Activated naive CD4-positive, alpha-beta T cell treated with anti-CD3 and anti-CD28 coated beads for 36 hours (primary cell): ENCODE measurements around the gene B3GALT5. TPM values are rescaled to one million over a fixed set of nuclear protein-coding genes. Genes with fewer than 3 reads are reported as not detected.

Experiments
- CTCF ChIA-PET: fragments of 350-600 bp; sonication (Branson Sonifier 250); formaldehyde crosslinking; loops from one replicate; lab custom pipeline; 2021; ENCODE audit warnings: antibody characterized with exemption; lab: Charles Lee
- DNase-seq: peaks from one replicate; pipeline ENCODE4 v3.0.0-alpha.2; 2020
- H3K27ac Mint-ChIP-seq: one replicate; pipeline ENCODE4 v1.8.0; 2021; ENCODE audit warnings: mild to moderate bottlenecking, mixed read lengths
- H3K27me3 Mint-ChIP-seq: one replicate; pipeline ENCODE4 v1.8.0; 2021; ENCODE audit warnings: low read depth, mixed read lengths
- H3K36me3 Mint-ChIP-seq: one replicate; pipeline ENCODE4 v1.8.0; 2021; ENCODE audit warnings: low read depth, mixed read lengths
- H3K4me1 Mint-ChIP-seq: one replicate; pipeline ENCODE4 v1.8.0; 2021; ENCODE audit warnings: low read depth, mixed read lengths
- H3K4me3 Mint-ChIP-seq: one replicate; pipeline ENCODE4 v1.8.0; 2021; ENCODE audit warnings: mild to moderate bottlenecking, moderate library complexity, mixed read lengths
- H3K9me3 Mint-ChIP-seq: one replicate; pipeline ENCODE4 v1.8.0; 2021; ENCODE audit warnings: mixed read lengths
- intact Hi-C: fragments of 100-400 bp; cut with micrococcal nuclease; formaldehyde crosslinking; loops from one replicate; pipeline ENCODE4 v1.15.1; 2023
- total RNA-seq, 2 experiments: library from RNA; stranded (reverse); gene quantifications; one replicate each; pipeline ENCODE4 v1.2.3, GENCODE V29; 2021

Gene B3GALT5
- total RNA-seq, 2 experiments from 2014 or later, result not detected

DNA sequence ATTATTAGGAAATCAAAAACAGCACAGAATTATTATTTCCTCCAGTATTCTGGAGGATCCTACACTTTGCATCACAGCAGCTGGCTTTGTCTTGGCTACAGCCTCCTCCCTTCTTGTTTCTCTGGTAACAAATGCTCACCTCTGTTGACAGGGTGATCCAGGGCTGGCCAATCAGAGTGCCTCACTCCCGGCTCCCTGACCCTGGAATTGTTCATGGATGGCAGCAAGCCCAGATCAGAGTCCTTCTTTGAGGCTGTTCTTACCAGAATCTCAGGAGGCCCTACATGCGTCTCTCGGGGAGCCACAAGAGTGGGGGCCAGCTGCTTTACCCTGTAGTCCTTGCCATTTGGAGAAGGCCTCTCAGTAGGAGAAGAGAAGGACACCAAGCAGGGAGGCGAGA lies 83.9 kb downstream of the B3GALT5 start:
- Mint-ChIP-seq H3K9me3 (no peaks in the 10 kb centered on the region), H3K36me3 (no peaks in the 10 kb centered on the region), H3K4me1 (no peaks in the 10 kb centered on the region), H3K27me3 (peaks cover 2% of the 10 kb centered on the region), H3K27ac (no peak overlapping the region), H3K4me3 (no peak overlapping the region)
- CTCF ChIA-PET, result interaction anchor here (0.6 kb wide), 1 partner anchor 209 kb away, joined by 3 read pairs; no protein-coding TSS in a partner anchor
- DNase-seq, result no peak
- intact Hi-C loops, result no loop called here

DNA sequence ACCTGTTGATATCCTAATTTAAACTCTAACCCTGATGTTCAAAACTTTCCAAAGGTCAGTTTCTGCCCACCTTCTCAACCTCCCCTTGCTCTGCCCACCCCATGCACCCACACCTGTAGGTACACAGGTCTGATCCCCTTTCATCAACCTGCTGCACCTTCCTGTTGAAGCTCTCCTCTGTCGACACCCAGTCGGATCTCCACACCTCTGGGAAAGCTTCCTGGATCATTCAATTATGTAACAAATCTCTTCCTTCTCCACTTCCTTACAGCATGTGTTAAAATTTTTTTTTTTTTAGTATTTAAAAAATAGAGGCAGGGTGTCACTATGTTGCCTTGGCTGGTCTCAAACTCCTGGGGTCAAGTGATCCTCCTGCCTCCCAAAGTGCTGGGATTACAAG lies 87.6 kb downstream of the B3GALT5 start:
- Mint-ChIP-seq H3K9me3 (peaks cover 4% of the 10 kb centered on the region), H3K4me3 (no peak overlapping the region), H3K27ac (no peak overlapping the region), H3K27me3 (peaks cover 7% of the 10 kb centered on the region), H3K36me3 (no peaks in the 10 kb centered on the region), H3K4me1 (no peaks in the 10 kb centered on the region)
- CTCF ChIA-PET, result interaction anchor here (0.6 kb wide), 1 partner anchor 19 kb away, joined by 3 read pairs; no protein-coding TSS in a partner anchor
- DNase-seq, result no peak
- intact Hi-C loops, result no loop called here

DNA sequence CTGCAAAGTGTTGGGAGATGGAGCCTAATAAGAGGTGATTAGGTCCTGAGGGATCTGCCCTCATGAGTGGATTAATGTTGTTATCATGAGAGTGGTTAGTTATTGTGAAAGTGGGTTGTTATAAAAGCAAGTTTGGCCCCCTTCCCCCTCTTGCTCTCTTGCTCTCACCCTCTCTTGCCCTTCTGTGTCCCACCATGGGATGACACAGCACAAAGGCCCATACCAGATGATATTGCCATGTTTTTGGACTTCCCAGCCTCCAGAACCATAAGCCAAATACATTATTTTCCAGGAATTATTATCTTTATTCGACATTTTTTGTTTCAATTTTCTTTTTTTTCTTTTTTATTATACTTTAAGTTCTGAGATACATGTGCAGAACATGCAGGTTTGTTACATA lies 90.8 kb downstream of the B3GALT5 start:
- no peaks in the 10 kb centered on the region for H3K4me1 Mint-ChIP-seq
- peaks cover 4% of the 10 kb centered on the region for H3K9me3 Mint-ChIP-seq
- H3K4me3 Mint-ChIP-seq, result no peak overlapping the region
- intact Hi-C loops, result no loop called here
- no peaks in the 10 kb centered on the region for H3K36me3 Mint-ChIP-seq
- H3K27ac Mint-ChIP-seq, result no peak overlapping the region
- CTCF ChIA-PET, result no interaction called here
- DNase-seq, result no peak
- peaks cover 7% of the 10 kb centered on the region for H3K27me3 Mint-ChIP-seq

DNA sequence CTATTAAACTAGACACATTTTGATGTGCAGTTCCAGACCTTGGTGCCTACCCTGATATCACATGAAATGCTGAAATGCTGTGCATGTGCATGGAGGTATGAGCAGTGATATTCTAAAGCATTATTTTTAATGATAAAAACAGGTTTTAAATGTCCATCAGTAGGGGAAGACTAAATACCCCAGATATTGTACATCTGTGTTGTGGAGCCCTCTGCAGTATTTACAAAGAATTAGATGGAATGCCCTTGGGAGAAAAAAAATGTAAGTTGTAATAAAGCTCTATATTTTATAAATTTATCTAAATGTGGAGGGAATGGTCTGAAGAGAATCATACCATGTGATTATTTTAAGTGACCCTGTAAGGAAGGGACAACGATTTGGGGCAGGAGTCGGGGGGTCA lies 93.1 kb downstream of the B3GALT5 start:
- peaks cover 4% of the 10 kb centered on the region for H3K9me3 Mint-ChIP-seq
- DNase-seq, result no peak
- H3K4me1 Mint-ChIP-seq, result no peaks in the 10 kb centered on the region
- H3K27ac Mint-ChIP-seq, result no peak overlapping the region
- H3K4me3 Mint-ChIP-seq, result no peak overlapping the region
- peaks cover 7% of the 10 kb centered on the region for H3K27me3 Mint-ChIP-seq
- CTCF ChIA-PET, result no interaction called here
- intact Hi-C loops, result no loop called here
- H3K36me3 Mint-ChIP-seq, result no peaks in the 10 kb centered on the region

DNA sequence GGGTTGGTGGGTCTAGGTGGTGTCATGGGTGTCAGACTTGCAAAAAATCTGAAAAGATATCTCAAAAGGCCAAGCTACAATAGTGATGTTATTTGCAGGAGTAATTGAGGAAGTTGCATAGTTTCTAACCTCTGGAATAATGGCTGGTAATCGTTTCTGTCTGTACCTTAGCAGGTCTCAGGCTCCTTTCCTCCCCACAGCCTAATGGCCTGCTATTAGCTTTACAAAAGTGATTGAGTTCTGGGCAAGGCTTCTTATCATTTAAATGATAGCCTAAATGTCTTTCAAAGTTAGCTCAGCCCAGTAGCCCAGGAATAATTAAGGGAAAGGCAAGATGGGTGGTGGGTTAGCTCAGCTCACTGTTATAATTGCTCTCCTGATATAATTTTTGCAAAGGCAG lies 94.6 kb downstream of the B3GALT5 start:
- no peaks in the 10 kb centered on the region for H3K4me1 Mint-ChIP-seq
- H3K27ac Mint-ChIP-seq, result no peak overlapping the region
- H3K9me3 Mint-ChIP-seq, result peaks cover 4% of the 10 kb centered on the region
- H3K27me3 Mint-ChIP-seq, result peaks cover 4% of the 10 kb centered on the region
- intact Hi-C loops, result no loop called here
- H3K36me3 Mint-ChIP-seq, result no peaks in the 10 kb centered on the region
- H3K4me3 Mint-ChIP-seq, result no peak overlapping the region
- DNase-seq, result no peak
- CTCF ChIA-PET, result interaction anchor here (0.7 kb wide), 1 partner anchor 12 kb away, joined by 3 read pairs; no protein-coding TSS in a partner anchor

DNA sequence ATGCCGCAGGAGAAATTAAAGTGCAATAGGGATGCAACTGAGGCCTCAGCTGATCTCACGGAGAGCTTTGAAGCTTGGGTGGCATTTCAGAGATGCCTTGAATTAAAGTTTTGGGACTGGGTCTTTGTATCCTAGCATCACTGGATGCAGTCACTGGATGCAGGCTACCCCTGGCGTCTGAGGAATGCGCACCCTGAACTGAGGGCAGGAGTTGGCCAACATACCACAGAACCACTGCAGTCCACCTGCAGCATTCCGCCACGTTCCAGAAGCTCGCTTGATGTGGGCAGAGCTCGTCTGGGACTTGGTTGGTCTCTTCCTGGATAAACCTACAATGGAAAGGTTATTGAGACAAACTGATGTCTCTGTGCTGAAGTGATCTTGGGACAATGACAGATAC lies 98.1 kb downstream of the B3GALT5 start:
- Mint-ChIP-seq H3K4me1 (no peaks in the 10 kb centered on the region), H3K4me3 (no peak overlapping the region), H3K9me3 (no peaks in the 10 kb centered on the region), H3K36me3 (no peaks in the 10 kb centered on the region), H3K27me3 (peaks cover 2% of the 10 kb centered on the region), H3K27ac (no peak overlapping the region)
- intact Hi-C loops, result no loop called here
- DNase-seq, result no peak
- CTCF ChIA-PET, result no interaction called here

DNA sequence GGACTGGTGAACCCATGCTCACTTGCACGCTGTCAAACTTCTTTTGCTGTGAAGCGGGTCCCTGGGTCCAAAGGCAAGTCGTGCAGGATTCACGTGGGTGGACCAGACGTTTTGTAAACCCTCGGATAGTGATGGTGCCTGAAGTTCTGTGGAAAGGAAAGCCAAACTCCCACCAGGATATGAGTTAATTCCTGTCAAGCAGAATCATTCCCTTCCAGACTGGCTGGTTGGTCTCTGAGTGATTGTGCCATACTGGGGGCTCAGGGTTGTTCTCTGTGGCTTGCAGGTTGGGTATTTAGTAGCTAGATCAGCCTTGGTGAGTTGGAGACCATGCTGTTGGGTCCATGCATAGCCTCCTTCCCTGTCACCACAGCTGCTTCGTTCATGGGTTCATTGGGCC lies 99.5 kb downstream of the B3GALT5 start:
- no peaks in the 10 kb centered on the region for H3K4me1 Mint-ChIP-seq
- peaks cover 2% of the 10 kb centered on the region for H3K27me3 Mint-ChIP-seq
- H3K36me3 Mint-ChIP-seq, result no peaks in the 10 kb centered on the region
- intact Hi-C loops, result no loop called here
- H3K4me3 Mint-ChIP-seq, result no peak overlapping the region
- no peak overlapping the region for H3K27ac Mint-ChIP-seq
- H3K9me3 Mint-ChIP-seq, result no peaks in the 10 kb centered on the region
- CTCF ChIA-PET, result no interaction called here
- DNase-seq, result no peak

DNA sequence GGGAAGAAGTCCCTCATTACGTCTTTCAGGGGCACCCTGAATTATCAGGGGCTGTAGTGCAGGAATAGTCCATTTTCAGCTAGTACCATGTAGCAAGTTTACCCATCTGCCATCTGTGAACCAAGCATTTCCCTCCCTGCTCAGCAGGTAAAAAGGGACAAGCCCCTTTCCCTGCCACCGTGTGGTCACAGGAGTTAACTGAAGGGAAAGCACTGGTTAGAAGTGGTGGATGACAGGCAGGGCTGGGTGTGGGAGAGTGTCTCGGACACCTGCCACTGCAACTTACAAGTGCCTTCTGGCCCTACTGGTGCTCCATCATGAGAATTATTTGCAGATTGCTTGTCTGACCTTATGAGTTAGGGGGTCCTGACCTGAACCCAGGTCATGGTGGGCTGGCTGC lies 100.2 kb downstream of the B3GALT5 start:
- DNase-seq, result no peak
- Mint-ChIP-seq H3K9me3 (no peaks in the 10 kb centered on the region), H3K4me1 (no peaks in the 10 kb centered on the region), H3K27me3 (peaks cover 2% of the 10 kb centered on the region), H3K4me3 (no peak overlapping the region), H3K36me3 (no peaks in the 10 kb centered on the region), H3K27ac (no peak overlapping the region)
- intact Hi-C loops, result no loop called here
- CTCF ChIA-PET, result no interaction called here

DNA sequence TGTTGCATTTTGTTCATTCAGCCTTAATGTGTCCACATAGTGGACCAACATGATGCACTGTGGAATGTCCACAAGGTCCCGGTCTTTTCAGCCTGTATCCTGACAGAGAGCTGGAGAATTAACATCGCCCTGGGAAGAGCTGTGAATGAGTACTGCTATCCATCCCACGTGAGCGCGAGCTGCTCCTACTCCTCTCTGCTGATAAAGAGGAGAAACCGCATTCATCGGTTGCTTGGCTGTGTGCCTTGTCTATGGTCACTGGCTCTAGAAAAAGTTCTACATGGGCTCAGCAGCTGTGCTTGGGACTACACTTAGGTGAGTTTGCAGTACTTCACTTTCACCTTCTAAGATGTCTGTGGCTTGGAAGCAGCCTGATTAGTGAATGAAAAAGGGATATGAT lies 101.2 kb downstream of the B3GALT5 start:
- CTCF ChIA-PET, result interaction anchor here (0.6 to 4.5 kb wide), 4 partner anchors 119 to 196 kb away, joined by 3 to 28 read pairs (median 4); no protein-coding TSS in a partner anchor
- intact Hi-C loops, result no loop called here
- no peak overlapping the region for H3K4me3 Mint-ChIP-seq

DNA sequence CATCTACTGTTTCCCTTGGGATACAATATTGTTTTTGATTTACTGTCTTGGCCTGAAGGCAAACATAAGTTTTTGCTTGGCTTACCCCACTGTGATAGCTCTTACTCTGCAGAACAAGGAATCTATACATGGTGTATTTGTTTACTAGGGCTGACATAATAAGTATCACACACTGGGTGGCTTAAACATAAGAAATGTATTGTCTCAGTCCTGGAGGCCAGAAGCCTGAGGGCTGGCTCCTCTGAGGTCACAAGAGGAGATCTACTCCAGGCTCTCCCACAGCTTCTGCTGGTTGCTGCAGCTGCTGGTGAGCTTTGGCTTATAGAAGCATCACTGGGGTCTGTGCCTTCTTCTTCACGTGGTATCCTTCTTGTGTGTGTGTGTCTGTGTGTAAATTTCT lies 101.6 kb downstream of the B3GALT5 start:
- H3K4me3 Mint-ChIP-seq, result no peak overlapping the region
- intact Hi-C loops, result no loop called here
- peaks cover 7% of the 10 kb centered on the region for H3K27me3 Mint-ChIP-seq
- no peak for DNase-seq
- CTCF ChIA-PET, result interaction anchor here (0.6 to 4.5 kb wide), 4 partner anchors 120 to 197 kb away, joined by 3 to 28 read pairs (median 4); no protein-coding TSS in a partner anchor
- H3K4me1 Mint-ChIP-seq, result no peaks in the 10 kb centered on the region
- no peaks in the 10 kb centered on the region for H3K9me3 Mint-ChIP-seq
- no peak overlapping the region for H3K27ac Mint-ChIP-seq
- no peaks in the 10 kb centered on the region for H3K36me3 Mint-ChIP-seq

More for the DNA sequence above, 101.2 kb downstream of the B3GALT5 start:
- no peak overlapping the region for H3K27ac Mint-ChIP-seq
- DNase-seq, result no peak
- H3K9me3 Mint-ChIP-seq, result no peaks in the 10 kb centered on the region
- no peaks in the 10 kb centered on the region for H3K36me3 Mint-ChIP-seq
- H3K27me3 Mint-ChIP-seq, result peaks cover 7% of the 10 kb centered on the region
- no peaks in the 10 kb centered on the region for H3K4me1 Mint-ChIP-seq

DNA sequence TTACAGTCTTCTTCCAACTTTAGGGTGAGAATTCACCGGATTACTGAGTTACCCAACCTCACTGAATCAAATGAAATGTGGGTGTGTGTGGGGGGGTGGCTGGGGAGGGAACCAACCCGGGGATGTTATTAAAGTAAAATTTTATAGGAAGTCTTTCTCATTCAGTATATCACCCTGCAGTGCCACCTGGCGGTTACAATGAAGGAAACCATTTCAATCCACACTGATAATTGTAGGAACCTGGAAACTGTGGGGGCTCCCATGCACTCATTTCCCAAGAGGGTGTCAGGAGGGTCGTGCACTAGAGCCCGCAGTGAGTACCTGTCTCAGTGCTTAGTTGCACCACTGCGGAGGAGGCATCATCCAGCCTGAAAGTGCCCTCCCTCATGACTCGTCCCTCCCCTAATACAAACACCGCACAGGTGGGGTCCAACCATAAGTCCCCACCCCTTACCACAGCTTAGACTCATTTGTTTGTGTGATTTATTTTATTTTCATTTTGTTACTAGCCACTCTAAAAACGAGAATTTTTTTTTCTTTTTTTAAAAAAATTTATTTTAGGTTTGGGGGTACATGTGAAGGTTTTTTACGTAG lies 103.2 kb downstream of the B3GALT5 start:
- CTCF ChIA-PET, result interaction anchor here (0.9 to 4.5 kb wide), 8 partner anchors 8 to 201 kb away, joined by 3 to 28 read pairs (median 4); no protein-coding TSS in a partner anchor
- Mint-ChIP-seq H3K36me3 (no peaks in the 10 kb centered on the region), H3K27me3 (peaks cover 11% of the 10 kb centered on the region), H3K9me3 (no peaks in the 10 kb centered on the region), H3K4me1 (no peaks in the 10 kb centered on the region), H3K4me3 (no peak overlapping the region), H3K27ac (no peak overlapping the region)
- peak; percentile 56 for DNase-seq
- intact Hi-C loops, result loop anchor here (1.0 kb wide), 1 partner anchor 198 kb away; no protein-coding TSS in a partner anchor

DNA sequence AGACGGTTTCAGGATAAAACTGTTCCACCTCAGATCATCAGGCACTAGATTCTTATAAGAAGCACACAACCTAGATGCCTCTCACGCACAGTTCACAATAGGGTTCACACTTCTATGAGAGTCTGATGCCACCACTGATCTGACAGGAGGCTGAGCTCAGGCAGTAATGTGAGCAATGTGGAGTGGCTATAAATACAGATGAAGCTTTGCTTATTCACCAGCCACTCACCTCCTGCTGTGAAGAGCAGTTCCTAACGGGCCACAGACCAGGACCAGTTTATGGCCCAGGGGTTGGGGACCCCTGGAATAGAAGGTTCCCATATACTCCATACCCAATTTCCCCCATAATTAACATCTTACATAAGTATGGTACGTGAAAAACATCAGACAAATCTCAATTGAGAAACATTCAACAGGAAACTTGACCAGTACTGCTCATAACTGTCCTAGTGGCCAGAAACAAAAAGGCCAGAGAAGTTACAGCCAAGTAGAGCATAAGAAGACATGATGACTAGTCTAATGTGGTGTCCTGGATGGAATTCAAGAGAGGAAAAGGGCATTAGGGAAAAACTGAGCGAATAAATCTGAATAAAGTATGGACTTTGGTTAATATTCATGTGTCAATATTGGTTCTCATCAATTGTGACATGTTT lies 107.5 kb downstream of the B3GALT5 start:
- H3K4me3 Mint-ChIP-seq, result no peak overlapping the region
- H3K4me1 Mint-ChIP-seq, result no peaks in the 10 kb centered on the region
- no peak for DNase-seq
- no peaks in the 10 kb centered on the region for H3K36me3 Mint-ChIP-seq
- H3K9me3 Mint-ChIP-seq, result peaks cover 6% of the 10 kb centered on the region
- peaks cover 16% of the 10 kb centered on the region for H3K27me3 Mint-ChIP-seq
- intact Hi-C loops, result no loop called here
- CTCF ChIA-PET, result interaction anchor here (0.5 kb wide), 1 partner anchor 48 kb away, joined by 3 read pairs; no protein-coding TSS in a partner anchor
- H3K27ac Mint-ChIP-seq, result no peak overlapping the region
